B cell (primary cell): ENCODE measurements around the gene PRKN. TPM values are rescaled to one million over a fixed set of nuclear protein-coding genes. Genes with fewer than 3 reads are reported as not detected.

Experiments
- ATAC-seq: fragments of 200-7000 bp; cut with Tn5 transposase; one replicate; pipeline ENCODE4 v1.10.0; 2021; ENCODE audit warnings: low read depth, mild to moderate bottlenecking, moderate number of reproducible peaks, moderate library complexity
- CTCF ChIA-PET: fragments of 350-600 bp; sonication (Branson Sonifier 250); formaldehyde crosslinking; loops from one replicate; lab custom pipeline; 2021; ENCODE audit warnings: antibody characterized with exemption, inconsistent platforms; lab: Charles Lee
- POLR2A ChIA-PET: fragments of 350-600 bp; sonication (Branson Sonifier 250); formaldehyde crosslinking; loops from one replicate; lab custom pipeline; 2021; ENCODE audit warnings: antibody characterized with exemption; lab: Charles Lee
- DNase-seq: peaks from one replicate; pipeline ENCODE4 v3.0.0; 2013
- H2AFZ ChIP-seq: 2 replicates; pipeline ENCODE4 v1.6.1; 2012; ENCODE audit warnings: mild to moderate bottlenecking, low read depth, low read length; ENCODE audit not compliant: insufficient read depth, poor library complexity, severe bottlenecking
- H3K27ac ChIP-seq, 2 donors: 1 replicate in 1 of 2; 2 replicates in 1 of 2; pipeline ENCODE4 v1.5.1; 2012 to 2013; ENCODE audit warnings: low read length in 2 of 2, mild to moderate bottlenecking in 2 of 2, moderate library complexity in 1 of 2
- H3K27me3 ChIP-seq, 4 experiments: fragments of 200-600 bp in 1 of 4; sonication (generic) in 1 of 4; replicated peaks in 1 of 4; 1 replicate in 2 of 4; 2 replicates in 2 of 4; pipeline versions ENCODE4 v1.6.1 to v1.7.0; 2013 to 2016; ENCODE audit warnings: low read length in 3 of 4, mild to moderate bottlenecking in 2 of 4, mixed read lengths in 1 of 4, moderate library complexity in 1 of 4; ENCODE audit not compliant: insufficient read depth in 4 of 4, control insufficient read depth in 3 of 4; ENCODE audit errors: control extremely low read depth in 1 of 4
- H3K36me3 ChIP-seq, 2 experiments: replicated peaks in 1 of 2; 1 replicate in 1 of 2; 2 replicates in 1 of 2; pipeline versions ENCODE4 v1.6.1 to v1.7.1; 2013; ENCODE audit warnings: low read length in 1 of 2; ENCODE audit not compliant: insufficient read depth in 2 of 2, control insufficient read depth in 1 of 2; ENCODE audit errors: control extremely low read depth in 1 of 2, extremely low read depth in 1 of 2
- H3K4me1 ChIP-seq, 2 donors: fragments of 200-600 bp in 1 of 2; sonication (generic) in 1 of 2; 1 replicate in 1 of 2; 2 replicates in 1 of 2; pipeline versions ENCODE4 v1.5.1 to v1.6.1; 2013 to 2017; ENCODE audit warnings: low read length in 2 of 2; ENCODE audit not compliant: control insufficient read depth in 2 of 2, insufficient read depth in 2 of 2
- H3K4me2 ChIP-seq: replicated peaks from 2 replicates; pipeline ENCODE3; 2012; ENCODE audit warnings: mild to moderate bottlenecking, low read depth, low read length; ENCODE audit not compliant: poor library complexity, severe bottlenecking
- H3K4me3 ChIP-seq, 5 experiments: fragments of 200-600 bp in 1 of 5; sonication (generic) in 1 of 5; 1 replicate in 3 of 5; 2 replicates in 2 of 5; pipeline versions ENCODE4 v1.5.1 to v1.7.0; 2011 to 2016; ENCODE audit warnings: low read length in 4 of 5, mild to moderate bottlenecking in 4 of 5, low read depth in 2 of 5, control low read depth in 1 of 5, moderate library complexity in 1 of 5; ENCODE audit not compliant: insufficient read depth in 1 of 5; ENCODE audit errors: control extremely low read depth in 1 of 5, extremely low read depth in 1 of 5
- H3K79me2 ChIP-seq: fragments of 200-600 bp; sonication (generic); one replicate; pipeline ENCODE4 v1.6.0; 2016; ENCODE audit warnings: low read length; ENCODE audit not compliant: control insufficient read depth, insufficient read depth
- H3K9ac ChIP-seq: fragments of 200-600 bp; sonication (generic); 2 replicates; pipeline ENCODE4 v1.6.1; 2017; ENCODE audit warnings: mild to moderate bottlenecking, low read length, moderate library complexity
- H3K9me3 ChIP-seq, 3 donors: one replicate each; pipeline versions ENCODE4 v1.6.1 to v1.7.1; 2013; ENCODE audit warnings: low read length in 2 of 3; ENCODE audit not compliant: control insufficient read depth in 2 of 3, insufficient read depth in 1 of 3; ENCODE audit errors: control extremely low read depth in 1 of 3
- H4K20me1 ChIP-seq: 2 replicates; pipeline ENCODE4 v1.6.0; 2012; ENCODE audit warnings: mild to moderate bottlenecking, low read length; ENCODE audit not compliant: insufficient read depth, control insufficient read depth, poor library complexity, severe bottlenecking
- H3K27ac Mint-ChIP-seq: one replicate; pipeline ENCODE4 v1.8.0; 2021; ENCODE audit warnings: mixed read lengths
- H3K27me3 Mint-ChIP-seq: one replicate; pipeline ENCODE4 v1.8.0; 2021; ENCODE audit warnings: mixed read lengths
- H3K4me1 Mint-ChIP-seq: one replicate; pipeline ENCODE4 v1.8.0; 2021; ENCODE audit warnings: mixed read lengths
- H3K4me3 Mint-ChIP-seq: one replicate; pipeline ENCODE4 v1.8.0; 2021; ENCODE audit warnings: mixed read lengths
- H3K9me3 Mint-ChIP-seq: one replicate; pipeline ENCODE4 v1.8.0; 2022; ENCODE audit warnings: mixed read lengths; ENCODE audit not compliant: insufficient read depth
- EZH2 ChIP-seq: IDR thresholded peaks from 2 replicates; pipeline ENCODE4 v1.6.1; 2012; ENCODE audit warnings: borderline replicate concordance, low read depth, mild to moderate bottlenecking, moderate library complexity, low read length; ENCODE audit not compliant: insufficient read depth, poor library complexity, severe bottlenecking
- WGBS: methylation state at CpG from one replicate; pipeline ENCODE4 v1.1.5; 2013; ENCODE audit warnings: missing lambda C conversion rate; ENCODE audit not compliant: insufficient coverage; 5-methylcytosine and 5-hydroxymethylcytosine counted together
- intact Hi-C: fragments of 100-400 bp; cut with micrococcal nuclease; formaldehyde crosslinking; loops from one replicate; pipeline ENCODE4 v1.10.0; 2022
- polyA plus RNA-seq: library from polyadenylated mRNA; depleted of rRNA; stranded (reverse); fragments of >200 nt; gene quantifications from 2 replicates; pipeline ENCODE4 v1.2.3, GENCODE V29; 2012
- total RNA-seq, 2 donors: library from RNA; stranded (reverse); fragments of 120-200 nt in 1 of 2; gene quantifications; 1 replicate in 1 of 2; 2 replicates in 1 of 2; pipeline versions ENCODE4 v1.2.3 to v1.2.4, GENCODE V29; 2013 to 2022
- TF ChIP-seq, protein P1 (sequence below): fragments of 200-600 bp; IDR thresholded peaks from one replicate; pipeline ENCODE4 v1.8.0; 2022; ENCODE audit warnings: antibody characterized with exemption, mild to moderate bottlenecking

The PRKN gene
- total and polyA plus RNA-seq, 2 donors (not counting 1 experiment from before 2014, with no cell fraction given): 1.6 to 6.2 TPM

DNA sequence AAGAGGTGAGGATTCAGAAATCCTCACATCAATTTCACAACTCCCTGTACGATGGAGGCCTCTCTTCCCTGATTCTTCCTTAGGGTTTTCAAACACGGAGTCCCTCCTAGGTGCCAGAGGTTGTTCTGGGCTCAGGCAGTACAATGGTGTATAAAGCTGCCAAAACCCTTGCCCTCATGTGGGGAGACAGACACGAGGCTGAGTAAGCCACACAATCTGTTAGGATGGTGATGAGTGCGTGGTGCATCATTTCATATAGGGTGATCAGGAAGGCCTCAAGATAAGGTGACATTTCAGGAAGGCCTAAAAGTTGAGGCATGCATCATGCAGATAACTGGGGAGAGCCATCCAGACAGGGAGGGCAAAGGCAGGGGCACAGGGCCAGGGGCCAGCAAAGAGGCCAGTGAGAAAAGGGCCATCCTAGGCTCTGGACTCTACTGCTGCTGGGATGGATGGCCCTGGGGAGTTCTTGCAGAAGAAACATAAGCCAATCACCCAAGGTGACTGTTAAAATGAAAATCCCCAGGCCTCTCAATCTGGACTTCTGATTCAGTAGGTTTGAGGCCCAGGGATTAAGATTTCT, 186.5 kb downstream of the PRKN start:
- H3K27me3 Mint-ChIP-seq: no peaks in the 10 kb centered on the region
- Histone ChIP-seq H3K9ac (no peak overlapping the region), H2AFZ (no peak overlapping the region), H3K4me3 (no peak overlapping the region), H3K79me2 (no peaks in the 10 kb centered on the region), H3K4me1 (no peaks in the 10 kb centered on the region), H3K36me3 (no peaks in the 10 kb centered on the region), H4K20me1 (no peaks in the 10 kb centered on the region), H3K4me2 (no peak overlapping the region), H3K27ac (no peak overlapping the region), H3K9me3 (no peaks in the 10 kb centered on the region), H3K27me3 (no peaks in the 10 kb centered on the region)
- peaks cover 2% of the 10 kb centered on the region for H3K9me3 Mint-ChIP-seq
- no peak overlapping the region for H3K27ac Mint-ChIP-seq
- ATAC-seq (no peak), DNase-seq (no peak)
- TF ChIP-seq EZH2: no peak
- TF ChIP-seq, protein P1, sequence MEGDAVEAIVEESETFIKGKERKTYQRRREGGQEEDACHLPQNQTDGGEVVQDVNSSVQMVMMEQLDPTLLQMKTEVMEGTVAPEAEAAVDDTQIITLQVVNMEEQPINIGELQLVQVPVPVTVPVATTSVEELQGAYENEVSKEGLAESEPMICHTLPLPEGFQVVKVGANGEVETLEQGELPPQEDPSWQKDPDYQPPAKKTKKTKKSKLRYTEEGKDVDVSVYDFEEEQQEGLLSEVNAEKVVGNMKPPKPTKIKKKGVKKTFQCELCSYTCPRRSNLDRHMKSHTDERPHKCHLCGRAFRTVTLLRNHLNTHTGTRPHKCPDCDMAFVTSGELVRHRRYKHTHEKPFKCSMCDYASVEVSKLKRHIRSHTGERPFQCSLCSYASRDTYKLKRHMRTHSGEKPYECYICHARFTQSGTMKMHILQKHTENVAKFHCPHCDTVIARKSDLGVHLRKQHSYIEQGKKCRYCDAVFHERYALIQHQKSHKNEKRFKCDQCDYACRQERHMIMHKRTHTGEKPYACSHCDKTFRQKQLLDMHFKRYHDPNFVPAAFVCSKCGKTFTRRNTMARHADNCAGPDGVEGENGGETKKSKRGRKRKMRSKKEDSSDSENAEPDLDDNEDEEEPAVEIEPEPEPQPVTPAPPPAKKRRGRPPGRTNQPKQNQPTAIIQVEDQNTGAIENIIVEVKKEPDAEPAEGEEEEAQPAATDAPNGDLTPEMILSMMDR: no peak
- intact Hi-C loops: no loop called here
- WGBS: 79% methylated on average over 2 of the region's 4 CpGs
- CTCF ChIA-PET: no interaction called here
- no peaks in the 10 kb centered on the region for H3K4me1 Mint-ChIP-seq
- POLR2A ChIA-PET: no interaction called here
- no peak overlapping the region for H3K4me3 Mint-ChIP-seq

DNA sequence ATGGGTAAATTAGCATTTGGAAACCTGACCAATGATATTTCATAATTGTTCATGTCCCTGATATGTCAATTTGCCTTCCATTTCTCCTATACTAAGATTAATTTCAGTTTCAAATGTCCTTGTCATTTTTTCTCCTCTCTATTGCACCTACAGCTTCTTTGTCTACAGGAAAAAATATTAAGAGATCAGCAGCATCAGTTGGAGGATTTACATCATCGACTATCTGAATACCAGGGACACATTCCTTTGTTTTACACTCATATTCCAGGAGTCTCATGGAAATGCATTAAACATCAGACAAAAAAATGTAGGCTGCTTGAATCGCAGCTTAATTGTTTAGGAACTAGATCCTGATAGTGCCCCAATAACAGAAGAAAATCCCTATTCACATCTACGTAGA, 188.2 kb downstream of the PRKN start:
- Mint-ChIP-seq H3K9me3 (peaks cover 2% of the 10 kb centered on the region), H3K4me1 (no peaks in the 10 kb centered on the region), H3K27me3 (no peaks in the 10 kb centered on the region), H3K27ac (no peak overlapping the region), H3K4me3 (no peak overlapping the region)
- ATAC-seq (no peak), DNase-seq (no peak)
- H3K36me3 ChIP-seq: no peaks in the 10 kb centered on the region
- TF ChIP-seq, protein P1: no peak
- no peak for TF ChIP-seq EZH2
- no peaks in the 10 kb centered on the region for H3K27me3 ChIP-seq
- POLR2A ChIA-PET: no interaction called here
- WGBS: no CpG with 5 or more reads among the region's 3 CpGs
- no peaks in the 10 kb centered on the region for H3K4me1 ChIP-seq
- no peaks in the 10 kb centered on the region for H4K20me1 ChIP-seq
- no peak overlapping the region for H3K9ac ChIP-seq
- CTCF ChIA-PET: no interaction called here
- H2AFZ ChIP-seq: no peak overlapping the region
- H3K4me3 ChIP-seq: no peak overlapping the region
- no peak overlapping the region for H3K27ac ChIP-seq
- H3K4me2 ChIP-seq: no peak overlapping the region
- H3K79me2 ChIP-seq: no peaks in the 10 kb centered on the region
- intact Hi-C loops: no loop called here
- no peaks in the 10 kb centered on the region for H3K9me3 ChIP-seq
